GM23338 (cell line): ENCODE data around the gene FAM20C. TPM values are rescaled to one million over a fixed set of nuclear protein-coding genes. Genes with fewer than 3 reads are reported as not detected.

Experiments
- ETS1 ChIP-seq: IDR thresholded peaks from 2 replicates; pipeline ENCODE4 v1.6.1; 2016; ENCODE audit warnings: antibody characterized with exemption
- EZH2phosphoT487 ChIP-seq: fragments of 200-600 bp; sonication (generic); IDR thresholded peaks from one replicate; pipeline ENCODE4 v1.8.1; 2018; ENCODE audit warnings: antibody characterized with exemption; ENCODE audit not compliant: unreplicated experiment
- NANOG ChIP-seq: IDR thresholded peaks from 2 replicates; pipeline ENCODE4 v1.6.1; 2016; ENCODE audit warnings: antibody characterized with exemption, borderline replicate concordance
- STAT1 ChIP-seq: IDR thresholded peaks from one replicate; pipeline ENCODE4 v1.6.1; 2016; ENCODE audit warnings: antibody characterized with exemption; ENCODE audit not compliant: unreplicated experiment
- ZNF331 ChIP-seq: fragments of 250-450 bp; sonication (Bioruptor Pico); IDR thresholded peaks from 2 replicates; pipeline ENCODE4 v1.5.0; 2020; ENCODE audit warnings: low read depth, mild to moderate bottlenecking, moderate library complexity
- ZNF462 ChIP-seq: fragments of 250-450 bp; sonication (Bioruptor Pico); IDR thresholded peaks from 2 replicates; pipeline ENCODE4 v1.5.0; 2020; ENCODE audit warnings: mild to moderate bottlenecking, moderate library complexity
- polyA plus RNA-seq: library from polyadenylated mRNA; unstranded; fragments of >200 nt; fragmentation: Nextera tagmentation; extraction: Ambion mirVana; gene quantifications from 2 replicates; pipeline ENCODE4 v1.2.1, GENCODE V29; 2016
- total RNA-seq: library from RNA; depleted of rRNA; stranded (reverse); fragments of >200 nt; shearing (Covaris generic); gene quantifications from 2 replicates; pipeline ENCODE4 v1.2.3, GENCODE V29; 2014

Gene FAM20C
- total and polyA plus RNA-seq, 2 experiments from 2014 or later, result 7.6 to 24.8 TPM

DNA sequence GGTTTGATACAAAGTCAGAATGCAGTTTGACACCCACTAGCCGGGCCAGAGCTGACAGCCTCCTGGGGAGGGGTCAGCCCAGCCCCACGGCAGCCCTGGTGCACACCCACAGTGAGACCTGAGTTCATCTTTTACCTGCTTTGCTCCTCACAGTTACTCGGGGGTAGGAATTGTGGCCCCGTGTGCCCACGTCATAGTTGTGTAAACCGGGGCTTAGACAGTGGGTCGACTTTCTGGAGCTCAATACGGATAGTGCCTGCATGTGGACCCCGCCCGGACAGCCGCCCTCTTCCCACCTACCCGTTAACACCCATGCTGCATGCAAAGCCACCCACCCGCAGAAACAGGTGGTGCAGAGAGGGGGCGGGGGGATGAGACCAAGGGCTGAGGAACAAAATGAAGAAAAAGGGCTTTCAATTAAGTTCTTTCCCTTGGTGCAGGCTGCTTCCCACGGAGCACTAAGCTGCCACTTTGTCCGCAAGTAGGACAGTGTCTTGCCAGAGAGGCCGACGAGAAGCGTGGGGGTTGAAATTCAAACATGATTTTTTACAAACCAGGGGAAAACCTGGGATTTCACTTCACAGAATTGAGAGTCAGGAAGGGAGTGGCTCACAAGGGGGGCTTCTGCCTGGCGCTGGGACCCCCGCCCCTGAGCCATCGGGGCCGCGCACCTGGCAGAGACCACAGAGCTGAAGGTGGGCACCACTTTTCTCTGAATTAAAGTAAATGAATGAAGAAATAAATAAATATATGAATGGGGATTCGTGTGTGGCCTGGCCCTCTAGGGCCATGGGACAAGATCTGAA lies 73.0 kb downstream of the FAM20C start (continued):
- no peak for TF ChIP-seq ZNF462
- no peak for TF ChIP-seq ZNF331 (CRISPR knock-in tag)
- no peak for TF ChIP-seq ETS1
- no peak for TF ChIP-seq STAT1
- TF ChIP-seq NANOG, result no peak
- TF ChIP-seq EZH2phosphoT487, result no peak
